Activated naive CD4-positive, alpha-beta T cell treated with Interleukin-2 at 50 U/mL for 16 hours (primary cell): Measurements from ENCODE around the gene SLC25A1.

Source experiments
- DNase-seq: peaks from one replicate; pipeline ENCODE4 v3.0.0-alpha.2; 2020

The SLC25A1 gene

DNA sequence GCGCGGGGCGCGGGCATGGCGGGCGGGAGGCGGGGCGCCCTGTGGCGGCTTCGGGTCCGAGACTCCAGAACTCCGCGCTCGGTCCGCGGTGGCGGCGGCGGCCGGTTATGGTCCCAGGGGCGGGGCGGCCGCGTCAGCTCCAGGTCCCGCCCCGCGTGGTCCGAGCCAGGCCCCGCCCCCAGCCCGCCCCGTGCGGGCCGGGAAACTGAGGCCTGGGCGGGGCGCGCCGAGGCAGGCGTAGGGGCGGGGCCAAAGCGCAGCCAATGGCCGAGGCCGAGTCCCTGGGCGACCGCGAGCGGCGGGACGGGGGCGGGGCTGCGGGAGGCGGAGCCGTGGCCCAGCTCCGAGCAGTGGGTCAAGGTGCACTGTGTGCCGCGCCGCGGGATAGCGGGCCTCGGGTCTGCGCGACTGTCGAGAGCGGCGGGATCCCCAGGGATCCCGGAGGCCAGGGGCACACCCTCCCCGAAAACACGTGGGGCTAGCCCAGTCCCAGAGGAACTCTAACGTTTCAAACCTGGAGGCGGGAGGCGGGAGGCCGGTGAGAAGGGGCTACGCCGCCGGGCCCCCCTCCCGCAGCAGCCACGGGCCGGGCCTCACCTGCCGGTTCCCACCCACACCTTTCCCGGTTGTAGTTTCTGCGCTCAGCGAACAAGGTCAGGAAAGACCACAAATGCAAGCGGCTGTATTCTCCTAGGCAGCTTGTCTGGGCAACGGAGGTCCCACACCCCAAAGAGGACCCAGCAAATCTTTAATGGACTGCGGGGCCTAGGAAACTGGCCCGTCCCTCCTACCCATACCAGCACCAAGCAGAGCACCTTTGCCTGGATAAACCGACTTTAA is at the start of gene SLC25A1:
SLC25A1 (minus strand) TSS at position 80 of the 840 bp plus-strand sequence; CDS start at position 17, 63 bp downstream.
- DNase-seq: peak; percentile 87

DNA sequence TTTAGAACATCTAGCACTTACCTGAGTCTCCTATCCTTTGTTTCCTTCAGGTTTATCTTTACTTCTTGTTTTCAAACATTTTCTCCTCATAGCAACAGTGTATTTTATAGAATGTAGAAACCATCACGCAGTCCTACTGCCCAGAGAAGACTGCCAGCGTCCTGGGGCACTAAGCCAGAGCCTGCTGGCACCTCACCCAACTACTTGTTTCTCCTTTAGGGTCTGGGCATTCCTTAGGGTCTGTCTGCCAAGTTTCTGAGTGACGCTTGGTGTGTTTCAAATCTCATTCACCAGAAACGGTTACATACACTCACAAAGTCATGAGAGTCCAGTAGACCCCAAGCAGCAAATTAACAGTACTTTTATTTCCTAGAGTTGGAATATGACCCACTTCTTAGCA is 49.6 kb upstream of the SLC25A1 start:
- no peak for DNase-seq

DNA sequence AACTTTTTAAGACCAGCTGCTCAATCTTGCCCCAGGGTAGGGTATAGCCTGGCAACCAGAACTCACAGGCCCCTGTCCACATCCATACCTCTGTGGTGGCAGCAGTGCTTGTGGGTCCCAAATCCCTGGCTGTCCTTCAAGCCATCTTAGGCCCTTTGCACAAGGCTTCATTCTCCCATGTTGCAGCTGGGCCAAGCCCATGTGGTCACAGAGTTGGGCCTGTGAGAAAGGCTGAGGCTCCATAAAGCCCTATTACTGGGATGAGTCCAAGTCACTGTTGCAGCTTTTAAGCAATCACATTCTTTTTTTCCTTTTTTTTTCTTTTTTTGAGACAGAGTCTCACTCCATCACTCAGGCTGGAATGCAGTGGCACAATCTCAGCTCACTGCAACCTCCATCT is 47.9 kb upstream of the SLC25A1 start:
- DNase-seq: no peak

DNA sequence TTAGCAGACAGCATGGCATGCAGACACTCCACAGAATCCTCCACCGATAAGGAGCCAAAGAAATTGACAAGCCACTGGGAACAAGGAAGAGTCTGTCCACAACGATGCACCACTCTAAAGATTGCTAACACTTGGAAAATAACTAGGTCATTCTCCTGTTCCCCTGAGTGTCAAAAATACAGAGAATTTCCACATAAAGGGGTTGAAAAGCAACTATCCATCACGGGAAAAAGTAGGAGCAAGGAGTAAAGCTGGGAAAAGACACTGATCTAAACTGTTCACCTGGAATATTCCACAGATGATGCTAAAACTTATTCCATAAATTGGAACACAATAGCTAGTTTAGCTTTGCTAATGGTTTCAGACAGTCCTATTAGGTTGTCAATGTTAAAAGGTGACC is 47.0 kb upstream of the SLC25A1 start:
- no peak for DNase-seq

DNA sequence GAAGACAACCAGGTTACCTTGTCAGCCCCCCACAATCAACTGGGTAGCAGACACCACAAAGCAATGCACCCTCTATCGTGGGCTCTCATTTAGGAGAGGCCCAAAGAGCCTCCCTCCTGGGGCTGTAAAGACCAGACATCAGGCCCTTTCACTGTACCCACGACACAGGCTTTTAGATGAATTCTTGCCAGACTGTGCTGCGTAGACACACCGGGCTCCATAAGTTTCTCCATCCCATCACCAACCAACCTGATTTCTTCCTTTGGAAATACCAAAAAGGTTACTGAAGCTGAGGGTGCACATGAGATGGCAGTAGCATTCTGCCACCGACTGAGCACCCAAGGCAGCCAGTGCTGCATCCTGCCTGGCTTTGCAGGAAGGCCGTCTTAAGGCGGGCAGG is 46.4 kb upstream of the SLC25A1 start:
- no peak for DNase-seq

DNA sequence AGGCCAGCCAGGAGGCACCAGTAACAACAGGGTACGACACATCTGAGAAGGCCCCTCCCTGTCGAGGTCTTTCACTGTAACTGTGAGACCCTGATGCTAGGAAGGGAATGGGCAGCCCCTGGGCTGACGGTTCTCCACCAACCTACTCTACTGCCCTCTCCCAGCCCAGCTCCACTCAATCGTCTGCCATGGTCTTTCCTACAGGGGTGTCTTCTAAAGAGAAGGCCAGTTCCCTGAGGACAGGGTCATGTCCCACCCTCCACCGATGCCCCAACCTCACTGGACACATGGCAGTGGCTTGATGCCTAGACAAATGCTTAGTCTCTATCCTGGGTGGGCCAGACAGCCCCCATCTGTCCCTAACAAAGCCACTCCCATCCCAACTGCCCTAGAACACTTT is 46.0 kb upstream of the SLC25A1 start:
- DNase-seq: no peak

DNA sequence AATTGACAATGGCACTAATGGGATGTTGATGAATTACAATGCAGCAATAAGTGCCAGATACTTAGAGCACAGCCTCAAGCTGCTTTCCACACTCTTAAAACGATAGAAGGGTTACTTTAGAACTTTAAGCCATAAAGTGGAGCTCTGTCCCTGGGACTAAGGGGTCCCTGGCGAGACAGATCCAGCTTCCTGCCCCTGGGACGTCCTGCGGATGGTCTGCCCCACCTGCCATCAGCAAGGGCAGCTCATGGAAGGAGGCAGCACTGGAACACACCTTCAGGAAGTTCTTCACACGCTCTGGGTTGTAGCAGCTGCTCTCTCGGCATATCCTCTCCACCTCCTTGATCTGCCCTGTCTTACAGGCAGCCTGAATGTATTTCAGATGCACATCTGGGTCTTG is 45.1 kb upstream of the SLC25A1 start:
- DNase-seq: no peak

DNA sequence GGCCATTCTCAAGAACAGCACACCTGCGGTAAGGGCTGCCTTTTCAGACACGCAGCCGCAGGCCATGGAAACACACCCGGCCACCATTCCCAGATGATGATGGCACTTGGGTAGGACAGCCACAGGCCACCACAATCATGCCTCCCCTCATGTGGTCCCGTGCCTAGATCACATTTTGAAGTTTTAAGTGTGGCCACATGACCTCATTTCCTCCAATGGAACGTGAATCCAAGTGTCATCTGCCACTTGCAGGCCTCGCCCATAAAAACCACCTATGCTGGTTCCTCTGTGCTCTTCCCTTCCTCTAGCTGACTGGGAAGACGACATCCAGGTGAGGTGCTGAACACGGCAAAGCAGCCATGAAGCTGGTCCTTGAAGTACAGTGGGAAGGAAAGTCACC is 44.6 kb upstream of the SLC25A1 start:
- no peak for DNase-seq

DNA sequence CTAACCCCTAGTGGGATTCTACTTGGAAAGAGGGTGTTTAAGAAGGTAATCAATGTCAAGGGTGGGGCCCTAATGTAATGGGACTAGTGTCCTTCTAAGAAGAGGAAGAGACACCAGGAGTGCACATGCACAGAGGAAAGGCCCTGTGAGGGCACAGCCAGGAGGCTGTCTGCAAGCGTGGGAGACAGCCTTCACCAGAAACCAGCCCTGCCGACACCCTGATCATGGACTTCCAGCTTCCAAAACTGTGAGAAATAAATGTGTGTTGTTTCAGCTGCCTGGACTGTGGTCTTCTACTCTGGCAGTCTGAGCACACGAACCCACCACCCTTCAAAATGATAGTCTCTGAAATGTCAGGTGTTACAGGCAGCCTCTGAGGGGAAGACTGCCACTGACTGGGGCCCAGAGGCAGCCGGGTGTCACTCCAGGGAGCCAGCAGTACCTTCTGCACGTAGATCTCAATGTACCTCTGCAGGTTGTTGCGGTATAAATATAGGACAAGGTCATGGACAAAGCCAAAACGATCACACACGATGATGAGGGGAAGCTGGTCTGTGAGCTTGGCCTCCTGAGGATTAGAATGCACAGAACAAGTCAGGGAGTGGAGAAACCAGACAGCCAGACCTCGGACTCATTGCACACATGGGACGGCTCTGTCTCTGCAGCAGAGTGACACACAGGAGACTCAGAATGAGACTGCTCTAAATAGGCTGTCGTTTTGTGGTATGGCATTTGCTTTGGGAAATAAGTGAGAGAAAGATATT is 43.9 kb upstream of the SLC25A1 start:
- no peak for DNase-seq

DNA sequence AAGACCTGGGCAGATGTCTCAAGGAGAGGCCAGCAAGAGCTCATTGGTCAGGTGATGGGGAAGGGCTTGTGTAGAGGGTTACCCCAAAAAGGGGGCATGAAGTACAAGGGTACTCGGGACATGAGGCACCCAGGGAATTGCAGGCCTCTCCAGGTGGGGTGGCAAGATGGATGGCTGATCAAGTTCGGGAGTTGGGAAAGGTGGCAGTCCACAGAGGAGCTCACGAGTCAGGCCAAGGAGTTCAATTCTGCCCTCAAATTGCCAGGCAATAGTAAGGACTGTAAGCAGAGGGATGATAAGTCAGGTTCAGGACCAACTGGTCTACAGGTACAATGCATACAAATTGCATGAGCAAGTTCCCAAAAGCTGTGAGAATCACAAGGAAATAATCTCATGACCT is 42.3 kb upstream of the SLC25A1 start:
- no peak for DNase-seq

DNA sequence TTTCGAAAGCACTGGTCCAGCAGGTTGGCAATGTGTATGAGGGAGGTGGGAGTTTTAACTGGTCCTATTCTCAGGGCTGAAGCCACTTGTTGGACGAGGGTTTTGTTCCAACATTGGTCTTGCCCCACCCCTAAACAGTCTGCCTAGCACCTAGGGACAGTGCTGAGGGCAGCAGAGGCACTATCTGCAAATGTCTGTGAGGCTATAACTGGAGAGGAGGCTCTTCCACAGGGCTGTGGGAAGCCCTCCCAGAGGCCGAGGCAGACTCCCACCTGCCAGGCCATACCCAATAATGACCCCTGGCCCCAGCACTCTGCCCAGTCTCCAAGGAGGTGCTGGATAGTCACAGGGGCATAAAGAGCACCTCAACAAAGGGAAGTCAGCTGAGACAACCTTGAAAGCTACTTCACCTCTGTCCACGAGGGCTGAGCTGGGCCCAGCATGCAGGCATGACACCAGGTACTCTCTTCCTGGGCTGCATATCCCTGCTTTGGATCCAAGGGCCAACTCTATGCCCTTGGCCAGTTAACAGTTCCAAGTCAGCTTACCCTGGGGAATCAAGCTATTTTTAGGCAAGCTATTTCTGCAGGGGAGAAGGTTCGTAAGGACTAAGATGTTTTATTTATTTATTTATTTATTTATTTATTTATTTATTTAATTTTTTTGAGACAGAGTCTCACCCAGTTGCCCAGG is 40.2 kb upstream of the SLC25A1 start:
- no peak for DNase-seq

DNA sequence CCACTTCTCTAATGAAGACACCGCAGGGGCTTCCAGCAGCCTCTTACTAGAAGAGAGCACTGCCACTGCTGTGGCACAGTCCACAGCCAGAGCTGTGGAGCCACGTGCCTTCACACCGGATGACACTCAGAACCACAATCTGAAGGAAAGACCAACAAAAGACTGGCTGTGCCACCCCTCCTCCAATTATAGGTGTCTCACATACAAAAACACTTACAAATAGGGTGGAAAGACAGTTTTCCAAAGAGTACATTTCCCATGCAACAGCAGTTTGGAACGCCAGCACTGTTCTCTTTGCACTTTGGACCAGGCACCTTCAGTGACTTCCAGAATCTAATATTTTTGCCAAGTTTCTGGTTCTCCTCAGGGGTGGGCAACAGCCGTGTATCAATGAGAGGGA is 38.0 kb upstream of the SLC25A1 start:
- no peak for DNase-seq

DNA sequence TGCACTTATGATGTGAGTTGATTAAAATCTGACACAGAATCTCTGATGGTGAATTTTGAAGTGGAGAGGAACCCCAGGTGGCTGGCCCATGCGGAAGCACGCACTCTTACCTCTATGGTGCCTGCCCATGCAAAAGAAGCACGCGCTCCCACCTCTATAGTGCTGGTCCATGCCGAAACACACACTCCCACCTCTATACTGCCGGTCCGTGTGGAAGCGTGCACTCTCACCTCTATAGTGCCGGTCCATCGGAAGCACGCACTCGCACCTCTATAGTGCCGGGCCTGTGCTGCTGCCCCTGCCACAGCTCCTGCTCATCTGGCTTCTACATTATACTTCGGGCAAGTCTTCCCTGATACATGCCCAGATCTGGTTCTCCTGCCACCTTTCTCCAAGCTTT is 36.8 kb upstream of the SLC25A1 start:
- no peak for DNase-seq

DNA sequence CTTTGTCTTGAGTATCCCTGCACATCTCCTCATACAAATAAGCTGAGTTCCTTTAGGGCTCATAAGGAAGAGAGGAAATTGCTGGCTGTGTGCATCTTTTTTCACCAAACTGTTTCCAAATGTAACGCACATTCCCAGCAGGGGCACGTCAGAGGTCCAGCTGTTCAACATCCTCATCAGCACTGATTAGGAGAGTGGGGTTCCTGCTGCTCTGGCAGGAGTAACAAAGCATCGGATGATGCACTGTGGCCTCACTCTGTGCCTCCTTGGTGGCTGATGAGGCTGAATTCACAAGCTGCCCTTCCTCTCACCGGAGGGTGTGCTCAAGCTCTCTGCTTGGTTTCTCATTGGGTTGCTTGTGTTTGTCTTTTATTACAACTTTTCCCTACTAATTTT is 35.5 kb upstream of the SLC25A1 start:
- no peak for DNase-seq

DNA sequence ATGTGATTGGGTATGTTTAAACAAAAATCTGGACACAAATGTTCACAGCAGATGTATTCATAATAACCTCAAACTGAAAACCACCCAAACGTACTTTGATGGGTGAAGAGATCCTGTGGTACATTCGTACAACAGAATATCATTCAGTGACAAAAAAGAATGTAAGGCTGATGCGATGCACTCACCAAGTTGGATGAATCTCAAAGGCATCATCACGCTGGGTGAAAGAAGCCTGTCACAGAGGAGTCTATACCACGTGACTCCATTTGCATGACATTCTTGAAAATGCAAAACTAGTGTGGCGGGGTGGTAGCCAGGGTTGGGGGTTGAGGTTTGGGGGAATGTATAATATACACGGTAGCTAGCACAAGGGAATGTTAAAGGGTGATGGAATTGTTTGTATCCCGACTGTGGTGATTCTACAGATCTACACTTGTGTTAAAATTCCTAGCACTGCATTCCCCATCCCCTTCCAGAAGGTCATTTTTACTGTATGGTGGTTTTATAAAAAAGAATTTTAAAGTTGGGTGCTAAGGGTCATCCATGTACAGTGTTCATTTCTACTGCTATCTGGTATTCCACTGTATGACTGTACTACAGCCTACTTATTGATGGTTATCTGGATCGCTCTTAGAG is 35.0 kb upstream of the SLC25A1 start:
- no peak for DNase-seq

DNA sequence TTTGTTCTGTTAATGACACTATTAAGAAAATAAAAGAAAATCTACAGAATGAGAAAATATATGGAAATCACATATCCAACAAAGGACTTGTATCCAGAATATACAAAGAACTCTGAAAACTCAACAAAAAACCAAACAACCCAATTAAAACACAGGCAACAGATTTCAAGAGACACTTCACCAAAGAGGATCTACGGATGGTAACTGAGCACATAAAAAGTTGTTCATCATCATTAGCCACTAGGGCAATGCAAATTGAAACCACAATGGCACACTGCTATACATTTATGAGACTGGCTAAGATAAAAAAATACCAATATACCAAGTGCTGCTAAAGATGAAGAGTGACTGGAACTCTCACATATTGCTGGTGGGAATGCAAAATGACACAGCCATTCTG is 34.5 kb upstream of the SLC25A1 start:
- DNase-seq: no peak

DNA sequence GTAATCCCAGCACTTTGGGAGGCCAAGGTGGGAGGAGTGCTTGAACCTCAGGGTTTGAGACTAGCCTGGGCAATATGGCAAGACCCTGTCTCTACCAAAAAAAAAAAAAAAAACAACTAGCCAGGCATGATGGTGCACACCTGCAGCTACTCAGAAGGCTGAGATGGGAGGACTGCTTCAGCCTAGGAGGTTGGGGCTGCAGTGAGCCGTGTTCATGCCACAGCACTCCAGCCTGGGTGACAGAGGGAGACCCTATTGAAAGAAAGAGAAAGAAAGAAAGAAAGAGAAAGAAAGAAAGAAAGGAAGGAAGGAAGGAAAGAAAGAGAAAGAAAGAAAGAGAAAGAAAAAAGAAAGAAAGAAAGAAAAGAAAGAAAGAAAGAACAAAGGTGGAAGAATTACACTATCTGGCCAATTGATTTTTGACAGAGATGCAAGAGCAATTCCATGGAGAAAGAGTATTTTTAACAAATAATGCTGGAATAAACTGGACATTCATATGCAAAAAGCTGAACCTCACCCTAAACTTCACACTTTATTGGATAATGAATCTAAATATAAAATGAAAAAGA is 33.9 kb upstream of the SLC25A1 start:
- DNase-seq: no peak

DNA sequence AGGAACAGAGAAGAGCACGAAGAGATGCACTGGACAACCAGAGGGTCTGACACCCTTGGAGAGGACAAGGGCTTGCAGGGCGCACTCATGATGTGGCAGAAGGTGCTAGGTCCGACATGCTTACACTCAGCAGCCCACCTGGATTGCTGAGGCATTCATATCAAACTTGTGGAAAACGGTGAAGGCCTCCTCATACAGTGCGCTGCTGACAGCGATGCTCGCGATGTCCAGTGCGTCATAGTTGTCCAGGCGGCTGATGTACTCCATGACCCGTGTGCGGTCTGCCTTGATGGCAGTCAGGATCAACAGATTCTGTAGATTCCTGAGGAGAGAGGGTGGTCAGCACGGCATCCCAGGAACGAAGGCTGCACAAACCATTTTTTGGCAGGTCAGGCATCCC is 31.7 kb upstream of the SLC25A1 start:
- no peak for DNase-seq

DNA sequence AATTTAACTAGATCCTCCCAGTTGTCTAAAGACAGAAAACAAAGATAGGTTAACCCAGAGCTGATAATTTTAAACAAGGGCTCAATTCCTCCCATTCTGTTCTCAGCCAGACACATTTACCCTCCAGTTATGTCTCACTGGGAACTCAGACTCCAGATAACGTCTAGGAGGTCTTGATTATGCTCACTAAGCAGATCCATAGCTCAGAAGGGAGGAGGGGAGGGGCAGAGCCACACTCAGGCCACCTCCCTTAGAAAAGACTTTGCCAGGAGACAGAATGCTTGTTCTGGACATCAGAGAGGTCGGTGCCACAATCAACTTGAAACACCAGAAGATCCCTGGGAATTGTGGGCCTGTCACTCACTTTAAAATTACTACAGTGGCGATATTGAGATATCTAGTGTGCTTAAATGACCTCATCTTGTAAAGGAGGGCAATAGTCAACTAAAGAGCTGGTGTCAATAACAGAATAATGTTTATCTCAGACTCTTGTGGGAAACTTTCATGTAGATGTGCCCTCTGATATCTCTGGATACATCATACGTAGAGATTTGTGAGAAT is 29.8 kb upstream of the SLC25A1 start:
- DNase-seq: no peak

DNA sequence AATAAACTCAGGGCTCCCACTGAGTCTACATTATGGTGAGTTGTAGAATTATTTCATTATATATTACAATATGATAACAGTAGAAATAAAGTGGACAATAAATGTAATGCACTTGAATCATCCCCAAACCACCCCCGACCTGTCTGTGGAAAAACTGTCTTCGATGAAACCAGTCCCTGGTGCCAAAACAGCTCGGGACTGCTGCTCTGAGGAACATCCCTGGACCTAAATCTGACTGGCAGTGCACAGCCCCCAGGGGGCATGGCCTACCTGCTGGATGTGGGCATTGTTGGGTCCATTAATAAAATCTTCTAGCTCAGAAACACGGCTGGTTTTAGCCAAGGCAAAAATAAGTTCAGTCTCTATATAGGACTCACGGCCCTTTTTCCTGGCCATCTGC is 29.3 kb upstream of the SLC25A1 start:
- no peak for DNase-seq

DNA sequence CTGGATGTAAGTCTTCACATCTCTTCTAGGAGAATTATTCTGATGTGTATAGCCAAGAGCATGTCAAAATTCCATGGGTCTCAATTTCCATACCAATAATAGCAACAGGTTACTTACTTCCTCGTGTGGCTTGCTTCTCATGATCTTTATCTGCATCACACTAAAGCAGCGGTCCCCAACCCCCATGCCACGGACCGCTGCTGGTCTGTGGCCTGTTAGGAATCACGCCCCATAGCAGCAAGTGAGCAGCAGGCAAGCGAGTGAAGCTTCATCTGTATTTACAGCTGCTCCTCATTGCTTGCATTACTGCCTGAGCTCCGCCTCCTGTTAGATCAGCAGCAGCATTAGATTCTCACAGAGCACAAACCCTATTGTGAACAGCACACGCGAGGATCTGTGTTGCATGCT is 28.9 kb upstream of the SLC25A1 start:
- no peak for DNase-seq

DNA sequence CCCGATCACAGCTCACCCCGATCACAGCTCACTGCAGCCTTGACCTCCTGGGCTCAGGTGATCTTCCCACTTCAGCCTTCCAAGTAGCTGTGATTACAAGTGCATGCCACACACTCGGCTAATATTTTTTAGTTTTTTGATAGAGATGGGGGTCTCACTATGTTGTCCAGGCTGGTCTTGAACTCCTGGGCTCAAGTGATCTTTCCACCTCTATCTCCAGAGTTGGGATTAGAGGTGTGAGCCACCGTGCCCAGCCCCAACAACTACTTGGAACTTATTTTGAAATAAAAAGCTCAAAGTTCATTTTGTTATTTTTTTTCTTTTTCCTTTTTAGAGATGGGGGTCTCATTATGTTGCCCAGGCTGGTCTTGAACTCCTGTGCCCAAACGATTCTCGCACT is 27.8 kb upstream of the SLC25A1 start:
- no peak for DNase-seq

DNA sequence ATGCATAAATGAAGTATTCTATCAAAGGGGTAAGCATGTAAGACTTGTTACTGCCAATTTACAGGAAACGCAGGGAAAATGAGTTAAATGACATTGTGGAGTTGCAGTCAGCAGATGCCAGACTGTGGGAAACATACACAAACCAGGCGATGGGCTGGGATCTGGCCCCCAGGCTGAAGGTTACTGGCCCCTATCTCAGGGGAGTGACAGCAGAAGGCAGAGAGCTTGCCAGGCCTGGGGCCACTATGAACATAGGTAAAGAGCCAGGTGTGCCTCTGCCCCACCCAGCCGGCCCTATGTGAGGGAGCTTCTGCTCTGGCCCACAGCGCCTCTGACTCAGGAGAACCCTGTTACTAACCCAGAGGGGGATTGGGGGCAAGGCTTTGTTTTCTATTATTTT is 26.1 kb upstream of the SLC25A1 start:
- DNase-seq: no peak
